Ramos (cell line): ENCODE measurements around the gene NSDHL.
"Not testable (repeated sequence)": the region's sequence is repeated elsewhere in the genome, so short reads cannot be mapped to it uniquely, and the experiment has no call there.

Experiments
- in situ Hi-C: fragments of 300-500 bp; cut with MboI; formaldehyde crosslinking; loops from one replicate; pipeline ENCODE4 v1.14.3; 2022; ENCODE audit warnings: low sequenced_read_pairs; ENCODE audit not compliant: unreplicated experiment

Gene NSDHL

GRCh38 chrX:152908486-152908885 is 77.6 kb downstream of the NSDHL start:
- in situ Hi-C loops, result no loop called here

DNA sequence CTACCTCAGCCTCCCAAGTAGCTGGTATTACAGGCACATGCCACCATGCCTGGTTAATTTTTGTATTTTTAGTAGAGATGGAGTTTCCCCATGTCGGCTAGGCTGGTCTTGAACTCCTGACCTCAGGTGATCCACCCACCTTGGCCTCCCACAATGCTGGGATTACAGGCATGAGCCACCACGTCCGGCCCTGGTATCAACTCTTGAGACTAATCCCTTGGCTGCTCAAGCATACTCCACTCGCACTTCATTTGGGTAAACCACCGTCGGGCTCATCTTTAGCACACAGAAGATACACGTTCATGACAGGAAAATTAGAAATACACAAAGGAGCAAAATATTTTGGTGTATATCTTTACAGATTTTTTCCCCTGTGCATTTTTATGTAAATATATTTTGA is 79.2 kb downstream of the NSDHL start:
- in situ Hi-C loops, result not testable (repeated sequence)

- in situ Hi-C loops, result no loop called here
Measured at GRCh38 chrX:152912106-152912505, 81.2 kb downstream of the NSDHL start.

DNA sequence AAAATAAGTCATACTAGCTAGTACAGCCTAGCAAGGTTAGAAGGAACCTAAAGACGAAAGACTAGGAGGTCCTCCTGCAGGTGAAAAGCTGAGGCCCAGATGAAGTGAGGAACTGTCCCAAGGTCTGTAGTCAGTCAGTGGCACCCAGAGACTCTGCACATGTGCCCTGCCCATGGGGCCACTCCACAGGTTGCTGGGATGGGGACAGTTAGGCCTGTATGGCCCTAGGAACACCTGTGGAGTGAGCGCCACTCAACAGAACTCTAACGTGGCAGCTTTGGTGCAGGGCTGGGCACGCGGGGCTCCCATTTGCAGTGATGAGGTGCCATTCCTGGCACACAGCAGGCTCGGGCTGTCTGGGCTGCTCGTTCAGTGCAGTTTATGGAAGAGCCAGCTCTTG is 81.8 kb downstream of the NSDHL start:
- in situ Hi-C loops, result no loop called here

GRCh38 chrX:152913346-152913745 is 82.5 kb downstream of the NSDHL start:
- in situ Hi-C loops, result no loop called here

- in situ Hi-C loops, result no loop called here
Measured at GRCh38 chrX:152913910-152914309, 83.0 kb downstream of the NSDHL start.

GRCh38 chrX:152915541-152916241 is 84.8 kb downstream of the NSDHL start:
- in situ Hi-C loops, result no loop called here

- in situ Hi-C loops, result no loop called here
Measured at GRCh38 chrX:152917656-152918579, 87.1 kb downstream of the NSDHL start.

DNA sequence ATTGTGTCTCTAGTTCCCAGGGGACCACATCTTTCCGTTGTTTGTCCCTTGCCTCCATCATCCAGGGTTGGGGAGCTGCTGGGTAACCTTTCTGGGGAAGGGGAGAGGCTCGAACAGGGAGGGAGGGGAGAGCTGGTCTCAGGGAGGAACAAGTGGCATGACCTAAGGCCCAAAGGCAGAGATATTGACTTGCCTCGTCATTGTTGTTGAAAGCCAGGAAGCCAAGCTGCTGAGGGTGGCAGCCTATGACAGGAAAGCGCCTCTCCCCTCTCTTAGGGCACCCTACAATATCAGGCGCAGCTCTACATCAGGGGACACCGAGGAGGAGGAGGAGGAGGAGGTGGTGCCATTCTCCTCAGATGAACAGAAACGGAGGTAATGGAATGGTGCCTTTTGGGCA is 87.8 kb downstream of the NSDHL start:
- in situ Hi-C loops, result no loop called here
